ENCODE data around the gene MMP24. TPM values are rescaled to one million over a fixed set of nuclear protein-coding genes. Genes with fewer than 3 reads are reported as not detected.
"Not testable (repeated sequence)": the region's sequence is repeated elsewhere in the genome, so short reads cannot be mapped to it uniquely, and the experiment has no call there.

MMP24 gene
- total RNA-seq, 1 experiment from 2014 or later, result 23.0 TPM

DNA sequence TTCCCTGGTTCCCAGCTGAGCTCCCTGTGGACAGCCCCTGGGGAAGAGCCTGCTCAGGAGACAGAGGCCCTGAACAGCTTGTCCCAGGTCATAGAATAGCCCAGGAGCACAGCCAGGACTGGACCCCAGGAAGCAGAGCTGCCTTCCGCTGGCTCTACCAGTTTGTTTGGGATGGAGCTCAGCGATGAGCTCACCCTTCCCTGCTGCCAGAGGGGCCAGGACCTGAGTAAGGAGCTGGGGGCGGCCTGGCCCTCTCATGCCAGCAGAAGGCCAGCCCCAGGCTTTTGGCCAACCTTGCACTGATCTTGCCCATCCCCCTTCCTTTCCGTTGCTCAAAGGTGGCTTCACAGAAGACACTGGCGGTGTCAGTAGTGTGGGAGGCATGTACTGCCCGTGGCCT is 33.9 kb downstream of the MMP24 start:
- Histone ChIP-seq H3K4me2 (ENCODE audit: insufficient read depth, insufficient read length, low read length) (no peak overlapping the region), H4K20me1 (ENCODE audit: control insufficient read depth, insufficient read depth, insufficient read length) (no peaks in the 10 kb centered on the region), H2BK12ac (ENCODE audit: insufficient read length, low read depth, low read length) (peak overlapping the region; percentile 89), H3K14ac (ENCODE audit: insufficient read depth, low read length) (peak overlapping the region; percentile 48), H3K9me3 (ENCODE audit: control insufficient read depth, low read depth, low read length) (no peaks in the 10 kb centered on the region), H3K4ac (ENCODE audit: low read depth, low read length) (no peak overlapping the region), H3K4me1 (ENCODE audit: insufficient read depth, low read length) (peaks cover 13% of the 10 kb centered on the region; the same call in 1 of the 2 replicates), H2BK20ac (ENCODE audit: low read depth, low read length, poor library complexity, severe bottlenecking) (no peak overlapping the region), H2BK15ac (ENCODE audit: low read depth, low read length) (no peak overlapping the region), H2BK5ac (ENCODE audit: insufficient read length, low read length) (no peak overlapping the region), H3K23me2 (ENCODE audit: insufficient read length, low read depth, low read length, poor library complexity, severe bottlenecking) (no peaks in the 10 kb centered on the region), H2AFZ (ENCODE audit: low read length) (no peak overlapping the region), H3K56ac (ENCODE audit: insufficient read length, low read depth, low read length) (no peak overlapping the region), H3K9ac (ENCODE audit: extremely low read depth, insufficient read length, low read length) (no peak overlapping the region), H3K79me2 (ENCODE audit: insufficient read depth, low read length) (no peaks in the 10 kb centered on the region), H4K5ac (ENCODE audit: insufficient read length, low read depth, low read length) (peak overlapping the region; percentile 4), H3T11ph (ENCODE audit: low read length) (no peak overlapping the region), H3K18ac (ENCODE audit: insufficient read length, low read depth, low read length) (peak overlapping the region; percentile 63), H4K8ac (replicated peaks; ENCODE audit: insufficient read length, low read depth, low read length) (no peak overlapping the region), H3K27ac (ENCODE audit: insufficient read length, low read depth, low read length) (no peak overlapping the region), H4K91ac (ENCODE audit: insufficient read length, low read depth, low read length) (peak overlapping the region; percentile 47), H3K27me3 (ENCODE audit: insufficient read depth, low read length) (no peaks in the 10 kb centered on the region), H2BK120ac (ENCODE audit: low read depth, low read length, poor library complexity, severe bottlenecking) (no peak overlapping the region), H3K23ac (ENCODE audit: insufficient read length, low read depth, low read length) (no peak overlapping the region), H3K79me1 (ENCODE audit: insufficient read depth, low read depth, low read length, poor library complexity, severe bottlenecking) (no peaks in the 10 kb centered on the region), H2AK5ac (ENCODE audit: insufficient read length, low read length) (peak overlapping the region; percentile 38)
- Mint-ChIP-seq H3K4me1 (peaks cover 64 to 71% of the 10 kb centered on the region in 2 experiments), H3K36me3 (ENCODE audit: insufficient read depth in 1 of 3, low read depth in 3 of 3) (peaks cover 0 to 30% (median 21%) of the 10 kb centered on the region in 3 experiments; a peak in 4 of 7 replicates), H3K27ac (peak overlapping the region; percentile 76 to 99 (median 95); a peak in 6 of 7 replicates), H3K4me3 (no peak overlapping the region), H3K27me3 (ENCODE audit: low read depth) (no peaks in the 10 kb centered on the region; the same call in none of the 2 replicates), H3K9me3 (no peaks in the 10 kb centered on the region)
- TF ChIP-seq, protein P1, sequence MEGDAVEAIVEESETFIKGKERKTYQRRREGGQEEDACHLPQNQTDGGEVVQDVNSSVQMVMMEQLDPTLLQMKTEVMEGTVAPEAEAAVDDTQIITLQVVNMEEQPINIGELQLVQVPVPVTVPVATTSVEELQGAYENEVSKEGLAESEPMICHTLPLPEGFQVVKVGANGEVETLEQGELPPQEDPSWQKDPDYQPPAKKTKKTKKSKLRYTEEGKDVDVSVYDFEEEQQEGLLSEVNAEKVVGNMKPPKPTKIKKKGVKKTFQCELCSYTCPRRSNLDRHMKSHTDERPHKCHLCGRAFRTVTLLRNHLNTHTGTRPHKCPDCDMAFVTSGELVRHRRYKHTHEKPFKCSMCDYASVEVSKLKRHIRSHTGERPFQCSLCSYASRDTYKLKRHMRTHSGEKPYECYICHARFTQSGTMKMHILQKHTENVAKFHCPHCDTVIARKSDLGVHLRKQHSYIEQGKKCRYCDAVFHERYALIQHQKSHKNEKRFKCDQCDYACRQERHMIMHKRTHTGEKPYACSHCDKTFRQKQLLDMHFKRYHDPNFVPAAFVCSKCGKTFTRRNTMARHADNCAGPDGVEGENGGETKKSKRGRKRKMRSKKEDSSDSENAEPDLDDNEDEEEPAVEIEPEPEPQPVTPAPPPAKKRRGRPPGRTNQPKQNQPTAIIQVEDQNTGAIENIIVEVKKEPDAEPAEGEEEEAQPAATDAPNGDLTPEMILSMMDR (conservative IDR thresholded peaks at IDR 0.05), result no peak
- no CpG with 5 or more reads among the region's 6 CpGs for WGBS (ENCODE audit: extremely low coverage, insufficient read length, low lambda C conversion rate)
- DNase-seq, result peak; percentile 40

DNA sequence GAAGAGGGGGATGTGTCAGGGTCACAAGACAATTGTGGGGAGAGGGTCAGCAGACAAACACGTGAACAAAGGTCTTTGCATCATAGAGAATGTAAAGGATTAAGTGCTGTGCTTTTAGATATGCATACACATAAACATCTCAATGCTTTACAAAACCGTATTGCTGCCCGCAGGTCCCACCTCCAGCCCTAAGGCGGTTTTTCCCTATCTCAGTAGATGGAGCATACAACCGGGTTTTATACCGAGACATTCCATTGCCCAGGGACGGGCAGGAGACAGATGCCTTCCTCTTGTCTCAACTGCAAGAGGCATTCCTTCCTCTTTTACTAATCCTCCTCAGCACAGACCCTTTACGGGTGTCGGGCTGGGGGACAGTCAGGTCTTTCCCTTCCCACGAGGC is 35.8 kb downstream of the MMP24 start:
- WGBS (ENCODE audit: extremely low coverage, insufficient read length, low lambda C conversion rate), result no CpG with 5 or more reads among the region's 10 CpGs
- H3K27ac Mint-ChIP-seq, result peak overlapping the region; percentile 95 to 99 (median 96); a peak in 6 of 7 replicates
- not testable (repeated sequence) for H3K27me3 Mint-ChIP-seq (ENCODE audit: low read depth)

More for the DNA sequence above, 35.8 kb downstream of the MMP24 start:
- not testable (repeated sequence) for H3K23me2 ChIP-seq (ENCODE audit: insufficient read length, low read depth, low read length, poor library complexity, severe bottlenecking); H2BK120ac ChIP-seq (ENCODE audit: low read depth, low read length, poor library complexity, severe bottlenecking); H3K4me2 ChIP-seq (ENCODE audit: insufficient read depth, insufficient read length, low read length); H4K5ac ChIP-seq (ENCODE audit: insufficient read length, low read depth, low read length); H3K27me3 ChIP-seq (ENCODE audit: insufficient read depth, low read length); H4K91ac ChIP-seq (ENCODE audit: insufficient read length, low read depth, low read length); H3K23ac ChIP-seq (ENCODE audit: insufficient read length, low read depth, low read length); H3K79me2 ChIP-seq (ENCODE audit: insufficient read depth, low read length); H3K9ac ChIP-seq (ENCODE audit: extremely low read depth, insufficient read length, low read length); H3K18ac ChIP-seq (ENCODE audit: insufficient read length, low read depth, low read length); H2BK12ac ChIP-seq (ENCODE audit: insufficient read length, low read depth, low read length); H2AFZ ChIP-seq (ENCODE audit: low read length); H4K8ac ChIP-seq (replicated peaks; ENCODE audit: insufficient read length, low read depth, low read length); H3K79me1 ChIP-seq (ENCODE audit: insufficient read depth, low read depth, low read length, poor library complexity, severe bottlenecking); H3K9me3 ChIP-seq (ENCODE audit: control insufficient read depth, low read depth, low read length); H2BK20ac ChIP-seq (ENCODE audit: low read depth, low read length, poor library complexity, severe bottlenecking); H3K9me3 Mint-ChIP-seq; H2AK5ac ChIP-seq (ENCODE audit: insufficient read length, low read length); H4K20me1 ChIP-seq (ENCODE audit: control insufficient read depth, insufficient read depth, insufficient read length); H3T11ph ChIP-seq (ENCODE audit: low read length); H2BK15ac ChIP-seq (ENCODE audit: low read depth, low read length); H2BK5ac ChIP-seq (ENCODE audit: insufficient read length, low read length); H3K4ac ChIP-seq (ENCODE audit: low read depth, low read length); H3K14ac ChIP-seq (ENCODE audit: insufficient read depth, low read length); H3K56ac ChIP-seq (ENCODE audit: insufficient read length, low read depth, low read length)
- Histone ChIP-seq H3K4me1 (ENCODE audit: insufficient read depth, low read length) (peaks cover 13% of the 10 kb centered on the region; the same call in 1 of the 2 replicates), H3K27ac (ENCODE audit: insufficient read length, low read depth, low read length) (peak overlapping the region; percentile 82)
- H3K36me3 Mint-ChIP-seq (ENCODE audit: insufficient read depth in 1 of 3, low read depth in 3 of 3), result peaks cover 0 to 36% (median 10%) of the 10 kb centered on the region in 3 experiments; a peak in 4 of 7 replicates
- peak overlapping the region in 1 of 2 experiments; percentile 63; a peak in 2 of 5 replicates for H3K4me3 Mint-ChIP-seq
- H3K4me1 Mint-ChIP-seq, result peaks cover 69 to 75% of the 10 kb centered on the region in 2 experiments
- DNase-seq, result peak; percentile 59
